ENCODE measurements around the gene SVOP.

GRCh38 chr12:108884116-108885012 lies 136.5 kb downstream of the SVOP start:
- peak; percentile 65 to 72 for TF ChIP-seq CTCF (conservative IDR thresholded peaks at IDR 0.05 in 1 of 2, IDR thresholded peaks at IDR 0.05 in 1 of 2; ENCODE audit: extremely low read depth in 1 of 2, insufficient read depth in 1 of 2, low read depth in 1 of 2, low read length in 2 of 2)
- TF ChIP-seq EZH2 (IDR thresholded peaks at IDR 0.05; ENCODE audit: borderline replicate concordance, low read length): no peak

Measured in mammary epithelial cell (primary cell).